A549 (cell line): Measurements from ENCODE around the gene ACADVL. TPM values are rescaled to one million over a fixed set of nuclear protein-coding genes. Genes with fewer than 3 reads are reported as not detected.
A peak's percentile ranks its signal among the peaks of the same experiment; 100 is the strongest.

Experiments
- ATAC-seq, 2 experiments: fragments of 200-7000 bp in 1 of 2; fragments of >200 bp in 1 of 2; cut with Nextera tagmentation in 1 of 2; cut with Tn5 transposase in 1 of 2; 3 replicates each; pipeline versions ENCODE4 v1.8.0 to v1.9.1; 2018 to 2020; ENCODE audit warnings: mild to moderate bottlenecking in 1 of 2, moderate library complexity in 1 of 2
- CTCF ChIA-PET: fragments of 300-600 bp; sonication (Branson Sonifier 250); formaldehyde crosslinking; extraction: SDS; loops from one replicate; lab custom pipeline; 2021; ENCODE audit warnings: antibody characterized with exemption, inconsistent platforms; lab: Yijun Ruan, JAX
- POLR2A ChIA-PET: fragments of 350-600 bp; formaldehyde crosslinking; extraction: SDS; loops from one replicate; lab custom pipeline; 2021; ENCODE audit warnings: antibody characterized with exemption, inconsistent platforms; lab: Yijun Ruan, JAX
- DNase-seq, 2 experiments: peaks; one replicate each; pipeline versions ENCODE4 v3.0.0 to v3.0.0-alpha.2; 2011 to 2016; ENCODE audit warnings: low read depth in 1 of 2, low spot score in 1 of 2
- FAIRE-seq: peaks from 2 replicates; lab custom pipeline; 2011; peaks lifted over from hg19 to GRCh38; lab: Jason Lieb, UNC
- H3K27ac ChIP-seq, 2 experiments: fragments of >200 bp; sonication (Bioruptor Twin); formaldehyde crosslinking; 3 replicates each; pipeline ENCODE4 v1.5.1; 2016 to 2017
- H3K4me1 ChIP-seq: fragments of >200 bp; sonication (Bioruptor Twin); formaldehyde crosslinking; 3 replicates; pipeline ENCODE4 v1.6.1; 2016
- H3K4me2 ChIP-seq: fragments of >200 bp; sonication (Bioruptor Twin); formaldehyde crosslinking; 3 replicates; pipeline ENCODE4 v1.6.1; 2016
- H3K4me3 ChIP-seq: fragments of >200 bp; sonication (Bioruptor Twin); formaldehyde crosslinking; 3 replicates; pipeline ENCODE4 v1.5.1; 2016
- H3K9me3 ChIP-seq: fragments of >200 bp; sonication (Bioruptor Twin); formaldehyde crosslinking; 3 replicates; pipeline ENCODE4 v1.6.1; 2016
- ATOH8 ChIP-seq: fragments of 250-450 bp; sonication (Bioruptor Pico); IDR thresholded peaks from 2 replicates; pipeline ENCODE4 v1.5.0; 2020; ENCODE audit warnings: low read depth, mild to moderate bottlenecking, moderate library complexity
- BCL3 ChIP-seq: fragments of >200 bp; sonication (Bioruptor Twin); formaldehyde crosslinking; IDR thresholded peaks from 3 replicates; pipeline ENCODE4 v1.6.1; 2016
- CBX8 ChIP-seq: fragments of 200-600 bp; sonication (generic); IDR thresholded peaks from 2 replicates; pipeline ENCODE4 v1.6.1; 2016
- ELK1 ChIP-seq: fragments of 150-350 bp; IDR thresholded peaks from 2 replicates; pipeline ENCODE4 v1.6.1; 2014; ENCODE audit warnings: low read depth, mild to moderate bottlenecking, low read length
- EP300 ChIP-seq, 2 experiments: fragments of >200 bp; sonication (Bioruptor Twin); formaldehyde crosslinking; IDR thresholded peaks; 2 replicates in 1 of 2; 3 replicates in 1 of 2; pipeline ENCODE4 v1.6.1; 2016 to 2017
- ESRRA ChIP-seq: fragments of 150-350 bp; IDR thresholded peaks from 2 replicates; pipeline ENCODE4 v1.6.1; 2014; ENCODE audit warnings: mild to moderate bottlenecking, low read length, borderline replicate concordance
- FOSL2 ChIP-seq, 2 experiments: fragments of 450-650 bp in 1 of 2; fragments of >200 bp in 1 of 2; sonication (Bioruptor Twin) in 1 of 2; formaldehyde crosslinking; IDR thresholded peaks; 2 replicates each; pipeline versions ENCODE4 v1.5.0 to v1.6.1; 2016 to 2020; ENCODE audit warnings: mild to moderate bottlenecking in 1 of 2, moderate library complexity in 1 of 2
- HDAC2 ChIP-seq: fragments of 200-600 bp; sonication (generic); IDR thresholded peaks from 2 replicates; pipeline ENCODE4 v1.6.1; 2016
- JUNB ChIP-seq: fragments of >200 bp; sonication (Bioruptor Twin); formaldehyde crosslinking; IDR thresholded peaks from 2 replicates; pipeline ENCODE4 v1.6.1; 2016
- KDM5A ChIP-seq: fragments of 200-600 bp; sonication (generic); IDR thresholded peaks from 2 replicates; pipeline ENCODE4 v1.6.1; 2016; ENCODE audit warnings: antibody characterized with exemption, mild to moderate bottlenecking
- MAFK ChIP-seq: fragments of 450-650 bp; IDR thresholded peaks from 2 replicates; pipeline ENCODE4 v1.6.1; 2014; ENCODE audit not compliant: partially characterized antibody
- MAX ChIP-seq: IDR thresholded peaks from 2 replicates; pipeline ENCODE4 v1.6.1; 2012
- MAZ ChIP-seq: fragments of 150-350 bp; IDR thresholded peaks from 2 replicates; pipeline ENCODE4 v1.6.1; 2014; ENCODE audit warnings: antibody characterized with exemption, low read depth, low read length, borderline replicate concordance
- NPAS2 ChIP-seq: fragments of 250-450 bp; sonication (Bioruptor Pico); IDR thresholded peaks from 2 replicates; pipeline ENCODE4 v1.8.0; 2022; ENCODE audit warnings: mild to moderate bottlenecking, moderate library complexity, borderline replicate concordance
- RAD21 ChIP-seq, 2 experiments: fragments of >200 bp in 1 of 2; sonication (Bioruptor Twin) in 1 of 2; formaldehyde crosslinking in 1 of 2; IDR thresholded peaks in 1 of 2; conservative IDR thresholded peaks in 1 of 2; 2 replicates in 1 of 2; 3 replicates in 1 of 2; pipeline ENCODE4 v1.6.1; 2012 to 2018; ENCODE audit warnings: inconsistent platforms in 1 of 2
- RCOR1 ChIP-seq: fragments of 150-350 bp; IDR thresholded peaks from 2 replicates; pipeline ENCODE4 v1.6.1; 2014; ENCODE audit warnings: antibody characterized with exemption, low read length, low read depth
- REST ChIP-seq: fragments of 200-600 bp; sonication (generic); IDR thresholded peaks from 2 replicates; pipeline ENCODE4 v1.6.1; 2016; ENCODE audit warnings: antibody characterized with exemption, mild to moderate bottlenecking, moderate library complexity
- RNF2 ChIP-seq: fragments of 200-600 bp; sonication (generic); IDR thresholded peaks from 2 replicates; pipeline ENCODE4 v1.6.1; 2016; ENCODE audit warnings: low read depth, mild to moderate bottlenecking, antibody characterized with exemption, moderate library complexity, borderline replicate concordance
- SMC3 ChIP-seq: fragments of >200 bp; sonication (Bioruptor Twin); formaldehyde crosslinking; IDR thresholded peaks from 3 replicates; pipeline ENCODE4 v1.6.1; 2018; ENCODE audit warnings: inconsistent platforms
- SREBF2 ChIP-seq: fragments of 450-650 bp; IDR thresholded peaks from 2 replicates; pipeline ENCODE4 v1.6.1; 2014; ENCODE audit warnings: mild to moderate bottlenecking, moderate library complexity
- TFCP2L1 ChIP-seq: fragments of 250-450 bp; sonication (Bioruptor Pico); IDR thresholded peaks from 2 replicates; pipeline ENCODE4 v1.5.0; 2021; ENCODE audit warnings: mild to moderate bottlenecking
- TP53 ChIP-seq: fragments of 250-450 bp; sonication (Bioruptor Pico); IDR thresholded peaks from 2 replicates; pipeline ENCODE4 v1.5.0; 2021; ENCODE audit warnings: mild to moderate bottlenecking, moderate library complexity
- ZC3H11A ChIP-seq: fragments of 450-650 bp; IDR thresholded peaks from 2 replicates; pipeline ENCODE4 v1.6.1; 2014; ENCODE audit warnings: antibody characterized with exemption, mild to moderate bottlenecking
- ZFP36 ChIP-seq: fragments of 450-650 bp; IDR thresholded peaks from 2 replicates; pipeline ENCODE4 v1.6.1; 2014; ENCODE audit warnings: borderline replicate concordance; ENCODE audit not compliant: partially characterized antibody
- ZSCAN20 ChIP-seq: fragments of 250-450 bp; sonication (Bioruptor Pico); IDR thresholded peaks from 2 replicates; pipeline ENCODE4 v1.8.0; 2022; ENCODE audit warnings: mild to moderate bottlenecking, moderate library complexity
- WGBS: methylation state at CpG from one replicate; pipeline ENCODE4 v1.1.6; 2017; ENCODE audit errors: missing lambda C conversion rate; 5-methylcytosine and 5-hydroxymethylcytosine counted together
- polyA plus RNA-seq, 4 experiments: library from polyadenylated mRNA; depleted of rRNA in 3 of 4; stranded (reverse); fragments of >200 nt; fragmentation: RNase III in 1 of 4; extraction: RNeasy Plus Mini Kit Qiagen cat#74134 plus additional on column Dnase treatment in 1 of 4; gene quantifications; 2 replicates in 3 of 4; 3 replicates in 1 of 4; pipeline ENCODE4 v1.2.3, GENCODE V29; 2011 to 2017

Gene ACADVL
- polyA plus RNA-seq, 2 of the 4 experiments (the other 2 are of a cell fraction) = 238 to 425 TPM

- H3K4me1 ChIP-seq = peaks cover 23% of the 10 kb centered on the region
- CTCF ChIA-PET = interaction anchor here (1.4 to 17.3 kb wide), 3 partner anchors 7 to 68 kb away, joined by 4 to 169 read pairs (median 8); partner anchors contain the start of genes ACADVL and DLG4
- DNase-seq (no peak), ATAC-seq (no peak), FAIRE-seq (no peak)
- POLR2A ChIA-PET = no interaction called here
- 95% methylated on average over 14 of the region's 14 CpGs for WGBS
- TF ChIP-seq NPAS2 (CRISPR knock-in tag) (no peak), HDAC2 (no peak), EP300 (IDR thresholded peaks at IDR 0.05) (no peak), TFCP2L1 (CRISPR knock-in tag) (no peak), MAX (no peak), BCL3 (no peak), ZFP36 (no peak), CBX8 (no peak), RNF2 (no peak), ZC3H11A (no peak)
- no peak overlapping the region; the same call in 2 of the 3 replicates for H3K4me2 ChIP-seq
- H3K27ac ChIP-seq = peak overlapping the region in 1 of 2 experiments; percentile 51; a peak in 1 of 6 replicates
- H3K9me3 ChIP-seq = no peaks in the 10 kb centered on the region
- no peak overlapping the region for H3K4me3 ChIP-seq
Measured at GRCh38 chr17:7228920-7229319, 9.2 kb downstream of the ACADVL start.

GRCh38 chr17:7229504-7229903 is 9.8 kb downstream of the ACADVL start:
- WGBS = 94% methylated on average over 19 of the region's 19 CpGs
- Histone ChIP-seq H3K4me2 (no peak overlapping the region), H3K4me1 (peaks cover 23% of the 10 kb centered on the region), H3K4me3 (no peak overlapping the region), H3K27ac (no peak overlapping the region), H3K9me3 (no peaks in the 10 kb centered on the region)
- no peak for ATAC-seq
- POLR2A ChIA-PET = interaction anchor here (0.6 to 0.9 kb wide), 2 partner anchors 9 to 174 kb away, joined by 3 to 4 read pairs; partner anchors contain the start of genes ACADVL, DLG4 and TMEM256
- CTCF ChIA-PET = interaction anchor here (1.4 to 17.3 kb wide), 4 partner anchors 8 to 184 kb away, joined by 4 to 169 read pairs (median 6); partner anchors contain the start of genes ACADVL and DLG4
- FAIRE-seq = no peak
- TF ChIP-seq RAD21 (conservative IDR thresholded peaks at IDR 0.05 in 1 of 2, IDR thresholded peaks at IDR 0.05 in 1 of 2) (no peak), SREBF2 (no peak), MAFK (no peak), ATOH8 (no peak), BCL3 (no peak), REST (no peak), TP53 (CRISPR knock-in tag) (no peak), RCOR1 (no peak), MAZ (no peak), ESRRA (no peak), FOSL2 (IDR thresholded peaks at IDR 0.05) (no peak), FOSL2 (CRISPR knock-in tag; IDR thresholded peaks at IDR 0.05) (no peak), SMC3 (no peak), ZSCAN20 (no peak), ELK1 (no peak), KDM5A (no peak), ZC3H11A (no peak), JUNB (no peak)
- DNase-seq = no peak
